GM10248 (cell line): ENCODE measurements around the gene YWHAG.
"Not testable (repeated sequence)": the region's sequence is repeated elsewhere in the genome, so short reads cannot be mapped to it uniquely, and the experiment has no call there.

ENCODE experiments used
- CTCF ChIA-PET: fragments of 300-600 bp; sonication (Branson Sonifier 250); formaldehyde crosslinking; extraction: SDS; loops from one replicate; lab custom pipeline; 2021; ENCODE audit warnings: antibody characterized with exemption; lab: Yijun Ruan, JAX
- POLR2A ChIA-PET: fragments of 350-650 bp; sonication (Branson Sonifier 250); formaldehyde crosslinking; extraction: SDS; loops from one replicate; lab custom pipeline; 2020; ENCODE audit warnings: antibody characterized with exemption; lab: Yijun Ruan, JAX
- DNase-seq: peaks from one replicate; pipeline ENCODE4 v3.0.0; 2012; ENCODE audit errors: extremely low spot score
- TF ChIP-seq, protein P1 (sequence below): IDR thresholded peaks from 2 replicates; pipeline ENCODE4 v1.5.1; 2012; ENCODE audit warnings: mild to moderate bottlenecking, low read depth; ENCODE audit errors: extremely low read depth, missing control alignments, control extremely low read depth

Gene YWHAG

DNA sequence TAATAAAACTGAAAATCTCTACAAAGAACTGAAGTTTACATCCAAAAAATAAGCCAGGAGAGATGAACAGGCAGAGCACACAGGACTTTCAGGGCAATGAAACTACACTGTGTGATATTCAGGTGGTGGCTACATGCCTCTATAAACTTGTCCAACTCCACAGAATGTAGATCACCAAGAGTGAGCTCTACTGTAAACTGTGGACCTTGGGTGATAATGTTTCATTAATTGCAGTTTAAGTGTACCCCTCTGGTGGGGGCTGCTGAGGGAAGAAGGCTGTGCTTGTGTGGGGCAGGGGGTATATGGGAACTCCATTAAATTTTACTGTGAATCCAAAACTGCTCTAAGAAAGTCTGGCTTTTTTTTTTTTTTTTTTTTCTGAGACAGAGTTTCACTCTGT, 22.7 kb downstream of the YWHAG start:
- ChIA-PET CTCF (interaction anchor here (1.2 to 1.5 kb wide), 2 partner anchors 9 to 23 kb away, joined by 3 to 5 read pairs; partner anchors contain the start of gene YWHAG), POLR2A (no interaction called here)
- TF ChIP-seq, protein P1, sequence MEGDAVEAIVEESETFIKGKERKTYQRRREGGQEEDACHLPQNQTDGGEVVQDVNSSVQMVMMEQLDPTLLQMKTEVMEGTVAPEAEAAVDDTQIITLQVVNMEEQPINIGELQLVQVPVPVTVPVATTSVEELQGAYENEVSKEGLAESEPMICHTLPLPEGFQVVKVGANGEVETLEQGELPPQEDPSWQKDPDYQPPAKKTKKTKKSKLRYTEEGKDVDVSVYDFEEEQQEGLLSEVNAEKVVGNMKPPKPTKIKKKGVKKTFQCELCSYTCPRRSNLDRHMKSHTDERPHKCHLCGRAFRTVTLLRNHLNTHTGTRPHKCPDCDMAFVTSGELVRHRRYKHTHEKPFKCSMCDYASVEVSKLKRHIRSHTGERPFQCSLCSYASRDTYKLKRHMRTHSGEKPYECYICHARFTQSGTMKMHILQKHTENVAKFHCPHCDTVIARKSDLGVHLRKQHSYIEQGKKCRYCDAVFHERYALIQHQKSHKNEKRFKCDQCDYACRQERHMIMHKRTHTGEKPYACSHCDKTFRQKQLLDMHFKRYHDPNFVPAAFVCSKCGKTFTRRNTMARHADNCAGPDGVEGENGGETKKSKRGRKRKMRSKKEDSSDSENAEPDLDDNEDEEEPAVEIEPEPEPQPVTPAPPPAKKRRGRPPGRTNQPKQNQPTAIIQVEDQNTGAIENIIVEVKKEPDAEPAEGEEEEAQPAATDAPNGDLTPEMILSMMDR = no peak
- DNase-seq = no peak

DNA sequence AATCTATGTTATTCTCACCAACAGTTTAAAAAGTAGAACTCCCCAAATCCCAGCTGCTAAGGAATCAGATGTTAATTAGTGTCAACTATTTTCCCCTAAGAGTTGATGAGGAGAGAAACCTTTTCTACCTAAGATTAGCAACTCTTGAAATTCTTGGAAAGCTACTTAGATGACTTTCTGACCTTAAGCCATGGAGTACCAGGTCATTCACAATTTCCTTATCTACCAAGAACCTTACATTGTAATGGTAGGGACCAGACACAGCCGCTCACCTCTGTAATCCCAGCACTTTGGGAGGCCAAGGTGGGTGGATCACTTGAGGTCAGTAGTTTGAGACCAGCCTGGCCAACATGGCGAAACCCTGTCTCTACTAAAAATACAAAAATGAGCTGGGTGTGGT, 23.4 kb downstream of the YWHAG start:
- CTCF ChIA-PET = interaction anchor here (0.9 to 3.7 kb wide), 5 partner anchors 9 to 73 kb away, joined by 3 to 19 read pairs (median 4); partner anchors contain the start of gene YWHAG
- POLR2A ChIA-PET, DNase-seq: not testable (repeated sequence)

DNA sequence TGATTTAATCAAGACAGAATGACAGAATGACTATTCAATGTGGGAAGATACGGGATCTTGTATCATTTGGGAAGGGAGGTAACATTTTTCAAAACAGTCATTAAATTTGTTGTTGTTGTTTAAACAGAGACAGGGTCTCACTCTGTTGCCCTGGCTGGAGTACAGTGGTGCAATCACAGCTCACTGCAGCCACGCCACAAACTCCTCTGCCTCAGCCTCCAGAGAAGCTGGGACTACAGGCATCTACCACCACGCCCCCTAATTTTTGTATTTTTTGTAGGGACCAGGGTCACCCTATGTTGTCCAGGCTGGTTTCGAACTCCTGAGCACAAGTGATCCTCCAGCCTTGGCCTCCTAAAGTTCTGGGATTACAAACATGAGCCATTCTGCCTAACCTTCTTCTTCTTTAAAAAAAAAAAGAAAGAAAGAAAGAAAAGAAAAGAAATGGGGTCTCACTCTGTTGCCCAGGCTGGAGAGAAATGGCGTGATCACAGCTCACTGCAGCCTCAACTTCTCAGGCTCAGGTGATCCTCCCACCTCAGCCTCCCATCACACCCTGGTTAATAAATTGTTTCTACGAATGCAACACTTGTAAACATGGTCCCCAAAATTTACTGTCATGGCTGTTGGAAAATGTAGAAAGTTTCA, 24.3 kb downstream of the YWHAG start:
- TF ChIP-seq, protein P1 = no peak
- no peak for DNase-seq
- ChIA-PET POLR2A (no interaction called here), CTCF (interaction anchor here (0.7 to 3.7 kb wide), 7 partner anchors 8 to 85 kb away, joined by 3 to 19 read pairs (median 4); no protein-coding TSS in a partner anchor)

DNA sequence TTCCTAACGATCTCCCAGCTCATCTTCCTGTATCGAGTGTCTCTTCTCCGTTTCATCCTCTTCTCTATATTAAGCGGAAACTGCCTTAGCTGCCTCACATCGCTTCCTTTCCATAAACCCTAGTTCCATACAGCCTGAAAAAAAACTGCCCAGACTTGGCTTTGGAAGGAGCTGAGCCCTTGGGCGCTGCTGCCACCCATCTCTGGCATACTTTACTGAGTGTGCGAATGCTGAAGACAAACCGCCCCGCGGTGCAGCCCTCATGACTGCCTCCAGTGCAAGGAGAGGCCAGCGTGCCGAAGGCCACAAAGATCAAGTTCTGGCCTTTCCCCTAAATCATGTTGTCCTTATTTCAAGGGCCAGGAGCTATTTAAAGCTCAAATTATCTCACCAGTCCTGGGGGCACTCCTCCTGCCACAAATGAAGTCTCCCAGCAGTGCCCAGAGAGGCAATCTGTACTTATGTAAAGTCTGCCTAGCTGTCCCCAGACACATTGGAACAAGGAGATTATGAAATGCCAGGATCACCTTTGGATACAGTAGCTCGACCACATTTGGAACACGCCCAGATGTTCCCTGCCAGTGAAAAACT, 25.2 kb downstream of the YWHAG start:
- no peak for DNase-seq
- TF ChIP-seq, protein P1 = no peak
- ChIA-PET POLR2A (interaction anchor here (0.6 kb wide), 1 partner anchor 12 kb away, joined by 3 read pairs; no protein-coding TSS in a partner anchor), CTCF (interaction anchor here (0.7 to 3.7 kb wide), 6 partner anchors 11 to 86 kb away, joined by 3 to 19 read pairs (median 4); no protein-coding TSS in a partner anchor)

DNA sequence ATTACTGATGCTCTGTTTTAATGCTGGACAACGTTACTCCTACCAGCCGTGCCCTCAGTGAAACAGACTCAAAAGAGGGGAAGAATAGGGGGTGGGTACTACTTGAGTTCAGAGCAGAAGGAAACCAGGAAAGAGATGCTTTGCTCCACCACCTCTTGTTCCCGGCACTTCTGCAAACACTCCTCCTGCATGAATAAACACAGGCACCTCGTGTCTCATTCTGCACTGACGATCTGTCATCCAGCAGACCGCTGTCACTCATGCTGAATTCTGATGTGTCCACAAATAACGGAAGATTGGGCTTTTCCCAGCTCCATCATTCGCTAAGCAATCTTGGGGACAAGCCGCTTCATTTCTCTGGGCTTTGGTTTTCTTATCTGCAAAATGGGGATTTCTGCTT, 26.7 kb downstream of the YWHAG start:
- POLR2A ChIA-PET = no interaction called here
- no peak for DNase-seq
- CTCF ChIA-PET = interaction anchor here (3.7 kb wide), 1 partner anchor 18 kb away, joined by 19 read pairs; no protein-coding TSS in a partner anchor
- TF ChIP-seq, protein P1 = no peak

DNA sequence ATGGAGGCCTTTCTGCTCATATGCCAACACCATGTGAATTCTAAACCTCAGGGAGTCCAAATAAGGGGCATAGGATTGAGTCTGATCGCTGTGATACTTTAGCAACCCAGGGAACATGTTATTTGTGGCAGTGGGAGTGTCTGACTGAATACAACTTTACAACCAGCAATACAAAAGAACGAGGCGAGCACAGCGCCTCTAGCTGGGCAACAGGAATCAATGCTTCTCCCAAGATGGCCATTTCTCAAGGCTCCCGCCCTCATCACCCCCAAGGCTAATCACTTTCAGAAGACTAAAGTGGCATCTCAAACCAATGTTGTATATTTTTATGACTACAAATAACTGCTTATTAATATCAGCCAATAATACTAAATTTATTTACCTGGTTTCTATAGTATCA, 28.1 kb downstream of the YWHAG start:
- no peak for DNase-seq
- POLR2A ChIA-PET = no interaction called here
- CTCF ChIA-PET = interaction anchor here (1.2 to 2.2 kb wide), 2 partner anchors 13 to 16 kb away, joined by 3 to 8 read pairs; no protein-coding TSS in a partner anchor

More for the DNA sequence above, 28.1 kb downstream of the YWHAG start:
- TF ChIP-seq, protein P1 = no peak
